GM18526 (cell line): ENCODE data around the gene IGFBP2.

Experiments used
- POLR2A ChIP-seq: IDR thresholded peaks from 3 replicates; pipeline ENCODE4 v1.6.1; 2011; ENCODE audit not compliant: insufficient read length; ENCODE audit errors: extremely low read depth

Gene IGFBP2

GRCh38 chr2:216626875-216627245 lies 6.4 kb upstream of the IGFBP2 start:
- no peak for TF ChIP-seq POLR2A

GRCh38 chr2:216629784-216630183 lies 3.4 kb upstream of the IGFBP2 start:
- TF ChIP-seq POLR2A: no peak

GRCh38 chr2:216632346-216632951 lies 771 bp upstream of the IGFBP2 start:
- TF ChIP-seq POLR2A: no peak

GRCh38 chr2:216633616-216634369 lies 573 bp downstream of the IGFBP2 start:
- no peak for TF ChIP-seq POLR2A

GRCh38 chr2:216634370-216635148 lies 1.3 kb downstream of the IGFBP2 start:
- no peak for TF ChIP-seq POLR2A

DNA sequence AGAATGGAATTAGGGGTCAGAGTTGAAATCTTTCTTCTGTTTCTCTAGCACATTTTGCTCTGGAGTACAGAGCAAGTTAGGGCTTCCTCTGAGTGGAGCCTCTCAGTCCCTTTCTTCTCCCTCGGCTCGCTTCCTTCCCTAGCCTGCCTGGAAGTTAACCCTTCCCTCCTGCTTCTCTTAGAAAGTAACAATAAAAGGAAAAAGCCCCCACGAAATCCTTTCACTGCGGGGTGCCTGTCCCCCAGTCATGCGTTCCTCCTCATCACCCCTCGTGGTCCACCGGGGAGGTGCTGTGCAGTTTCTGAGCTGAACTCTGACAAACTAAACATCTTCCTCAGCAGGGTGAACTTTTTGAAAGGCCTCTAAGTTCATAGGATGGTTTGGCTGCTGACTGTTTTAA lies 2.0 kb downstream of the IGFBP2 start:
- TF ChIP-seq POLR2A: no peak

DNA sequence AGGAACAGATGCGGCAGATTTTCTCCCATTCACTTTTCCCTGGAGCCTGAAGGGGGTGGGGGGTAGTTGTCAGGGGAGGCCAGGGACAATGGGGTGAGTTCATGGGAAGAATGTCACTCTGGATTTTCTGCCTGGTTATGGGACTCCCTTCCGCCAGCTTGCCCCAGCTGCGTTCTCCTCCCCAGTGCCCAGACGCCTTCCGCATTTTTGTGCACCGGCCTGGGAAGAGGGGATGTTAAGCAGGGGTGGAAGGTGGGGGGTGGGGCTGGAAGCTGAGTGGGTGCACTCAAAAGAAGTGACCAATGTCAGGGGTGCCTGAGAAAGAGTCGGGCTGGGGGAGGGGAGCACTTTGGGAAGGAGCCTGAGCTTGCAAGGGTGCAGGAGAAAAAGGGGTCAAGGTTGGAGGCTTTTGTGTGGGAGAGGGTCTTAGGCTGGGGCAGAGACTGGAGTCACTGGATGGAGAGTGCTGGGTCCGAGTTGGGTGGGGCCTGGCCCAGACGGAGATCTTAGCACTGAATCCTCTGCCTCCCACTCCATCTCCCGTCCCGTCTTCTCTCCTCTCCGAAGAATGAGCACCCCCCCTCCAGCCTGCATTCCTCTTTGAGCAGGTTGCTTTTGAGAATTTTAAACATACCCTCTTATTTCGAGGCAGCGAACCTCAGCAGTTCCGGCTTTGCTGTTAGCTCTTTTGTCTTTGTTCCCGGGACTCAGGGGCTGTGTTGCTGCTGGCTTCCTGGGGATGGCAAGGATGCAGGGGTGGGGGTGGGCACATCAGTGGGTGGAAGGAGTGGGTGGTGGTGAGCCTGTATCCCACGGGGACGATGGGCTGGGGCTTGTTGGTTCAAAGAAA lies 2.7 kb downstream of the IGFBP2 start:
- TF ChIP-seq POLR2A: no peak

DNA sequence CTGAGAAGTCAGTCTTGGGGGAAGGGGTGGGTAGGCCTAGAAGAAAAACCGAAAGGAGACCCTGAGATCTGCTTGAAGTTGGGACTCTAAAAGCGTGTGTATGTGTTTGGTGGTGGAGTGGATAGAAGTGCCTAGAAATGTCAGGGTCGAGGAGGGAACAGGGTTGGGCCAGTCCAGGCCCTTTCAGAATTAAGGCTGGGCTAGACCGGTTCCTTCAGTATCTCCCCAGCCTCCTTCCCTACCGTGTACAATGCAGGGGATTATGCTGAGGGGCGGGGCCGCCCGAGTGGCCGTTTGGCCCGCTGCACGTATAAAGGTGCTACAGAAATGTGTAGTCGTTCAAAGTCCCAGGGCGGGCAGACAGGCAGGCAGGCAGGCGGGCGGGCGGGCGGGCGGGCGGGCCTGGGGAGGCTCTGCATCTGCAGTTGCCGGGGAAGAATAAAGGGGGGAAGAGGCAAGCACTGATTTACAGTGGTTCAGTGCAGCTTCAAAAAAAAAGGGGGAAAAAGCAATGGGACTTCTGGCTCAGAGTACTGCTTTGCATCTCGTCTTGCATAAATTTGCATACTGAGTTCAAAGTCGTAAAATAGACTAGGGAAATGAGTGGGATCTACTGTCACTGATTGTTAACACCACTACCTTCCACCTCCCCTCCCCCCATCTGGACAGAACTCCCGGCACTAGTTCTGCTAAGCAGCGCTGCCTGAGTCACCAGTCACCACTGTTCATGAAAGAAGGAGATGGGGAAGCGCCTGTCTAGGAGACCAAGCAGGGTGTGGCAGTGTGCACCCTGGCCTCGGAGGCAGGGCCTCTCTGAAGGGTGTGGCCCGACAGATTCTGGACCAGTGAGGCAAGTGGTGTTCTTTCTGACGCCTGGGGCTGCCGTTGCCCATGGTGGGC lies 3.6 kb downstream of the IGFBP2 start:
- TF ChIP-seq POLR2A: no peak

DNA sequence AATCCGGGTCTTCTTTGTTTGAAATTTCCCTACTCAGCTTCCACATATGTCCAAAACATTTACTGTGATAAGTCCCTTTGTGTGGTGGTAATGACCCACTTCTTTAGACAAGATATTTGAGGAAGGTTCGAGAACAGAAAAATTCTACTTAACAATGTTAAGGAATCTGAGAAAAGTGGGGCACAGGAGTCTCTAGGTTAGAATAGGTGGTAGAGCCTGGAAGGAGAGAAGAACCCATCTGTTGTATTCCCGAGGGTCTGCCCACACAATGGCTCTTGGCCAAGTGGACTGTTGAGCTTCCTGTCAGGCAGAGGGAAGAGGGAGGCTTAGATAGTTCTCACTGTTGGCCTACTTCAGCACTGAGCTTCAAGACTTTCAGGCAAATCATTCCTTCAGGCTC lies 4.3 kb downstream of the IGFBP2 start:
- no peak for TF ChIP-seq POLR2A

DNA sequence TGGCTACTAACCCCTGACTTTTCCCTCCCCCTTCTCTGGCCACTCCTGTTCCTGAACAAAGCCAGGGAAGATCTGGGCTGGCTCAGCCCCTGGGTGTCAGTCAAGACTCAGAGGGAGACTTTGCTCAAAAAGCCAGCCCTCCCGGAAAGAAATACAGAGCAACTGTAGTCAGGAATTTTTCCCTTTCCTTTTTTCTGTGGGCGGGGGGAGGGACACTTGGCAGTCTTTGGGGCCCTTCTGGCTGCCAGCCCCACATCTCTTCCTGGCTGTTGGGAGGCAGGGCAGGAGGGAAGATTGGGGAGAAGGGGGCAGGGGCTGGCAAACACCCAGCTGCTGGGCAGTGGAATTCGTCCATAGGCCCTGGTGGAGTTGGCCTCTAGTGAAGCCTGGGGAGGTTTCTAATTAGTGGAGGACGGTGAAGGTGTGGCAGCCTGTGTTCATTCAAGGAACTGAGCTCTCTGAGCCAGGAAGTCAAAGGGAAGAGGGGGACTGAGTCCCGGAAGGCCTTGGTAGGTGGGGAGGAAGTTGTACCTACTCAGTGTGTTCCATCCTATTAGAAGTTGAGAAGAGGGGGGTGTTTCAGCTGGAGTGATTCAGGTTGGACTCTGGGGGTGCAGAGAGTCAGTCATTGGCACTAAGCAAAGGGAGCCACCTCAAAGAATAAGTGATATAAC lies 10.9 kb downstream of the IGFBP2 start:
- no peak for TF ChIP-seq POLR2A

DNA sequence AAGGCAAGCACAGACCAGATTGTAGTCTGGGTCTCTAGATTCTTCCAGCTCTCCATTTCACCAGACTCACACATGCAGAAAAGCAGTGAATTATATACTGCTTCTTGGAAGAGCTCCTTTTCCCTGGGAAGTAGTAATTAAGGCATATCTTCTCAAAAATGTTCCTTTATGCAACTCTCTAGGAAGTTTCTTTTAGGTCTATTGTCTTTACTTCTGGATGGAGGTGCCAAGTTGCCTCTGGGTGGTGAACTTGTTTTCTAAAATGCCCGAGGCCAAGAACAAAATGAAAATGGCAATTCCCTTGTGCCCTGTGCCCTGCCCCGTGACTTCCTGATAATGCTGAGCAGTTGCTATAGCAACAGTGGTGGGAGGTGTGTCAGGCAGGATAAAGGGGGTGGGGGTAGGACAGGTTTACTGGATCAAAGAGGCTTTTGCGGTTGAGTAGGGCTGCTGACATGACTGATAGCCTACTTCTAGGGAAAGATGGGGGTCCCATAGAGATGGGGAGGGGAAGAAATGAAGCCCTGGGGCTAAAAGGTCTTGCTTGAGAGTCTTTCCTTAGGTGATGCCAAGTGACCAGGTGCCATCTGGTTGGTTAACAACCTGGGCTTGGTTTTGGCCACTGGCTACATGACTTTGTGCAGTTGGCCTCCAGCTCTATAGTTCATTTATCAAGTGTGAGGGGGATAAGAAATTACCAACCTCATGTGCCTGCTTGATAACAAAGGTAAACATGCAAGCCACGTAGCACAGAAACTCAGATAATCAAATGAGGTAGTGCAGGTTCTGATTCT lies 11.8 kb downstream of the IGFBP2 start:
- TF ChIP-seq POLR2A: no peak

DNA sequence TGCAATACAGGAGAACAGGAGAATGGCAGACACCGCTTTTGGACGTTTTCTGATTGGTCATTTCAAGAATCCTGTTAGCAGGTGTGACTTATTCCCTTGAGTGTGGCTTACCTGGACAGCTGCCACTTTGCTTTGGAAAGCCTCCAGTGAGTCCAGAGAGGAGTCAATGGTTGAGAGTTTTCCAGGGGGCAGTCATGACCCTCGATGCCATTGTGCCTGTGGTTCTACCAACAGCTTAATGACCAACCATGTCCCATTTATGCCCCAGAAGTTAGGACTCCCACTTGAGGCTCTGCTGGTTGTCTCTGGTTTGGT lies 12.4 kb downstream of the IGFBP2 start:
- TF ChIP-seq POLR2A: no peak

GRCh38 chr2:216646116-216646515 lies 12.9 kb downstream of the IGFBP2 start:
- TF ChIP-seq POLR2A: no peak
